Endodermal cell (in vitro differentiated cells): ENCODE results near the gene PCAT7. TPM values are rescaled to one million over a fixed set of nuclear protein-coding genes. Genes with fewer than 3 reads are reported as not detected.
"Not testable (repeated sequence)": the region's sequence is repeated elsewhere in the genome, so short reads cannot be mapped to it uniquely, and the experiment has no call there.

Experiments
- DNase-seq: peaks from one replicate; pipeline ENCODE4 v3.0.0-alpha.2; 2017
- H3K27ac ChIP-seq: 2 replicates; pipeline ENCODE4 v1.5.1; 2013; ENCODE audit warnings: mild to moderate bottlenecking, low read depth, low read length, moderate library complexity
- H3K27me3 ChIP-seq: 2 replicates; pipeline ENCODE4 v1.6.1; 2013; ENCODE audit warnings: mild to moderate bottlenecking, low read length, moderate library complexity; ENCODE audit not compliant: insufficient read depth, control insufficient read depth, poor library complexity, severe bottlenecking
- H3K36me3 ChIP-seq: 2 replicates; pipeline ENCODE4 v1.7.0; 2013; ENCODE audit warnings: mild to moderate bottlenecking, low read length, moderate library complexity; ENCODE audit not compliant: control insufficient read depth, insufficient read depth
- H3K4me1 ChIP-seq: one replicate; pipeline ENCODE4 v1.7.0; 2013; ENCODE audit warnings: low read length; ENCODE audit not compliant: control insufficient read depth, insufficient read depth
- H3K4me3 ChIP-seq: 2 replicates; pipeline ENCODE4 v1.5.1; 2013; ENCODE audit warnings: mild to moderate bottlenecking, low read length, moderate library complexity
- H3K9ac ChIP-seq: 2 replicates; pipeline ENCODE4 v1.6.1; 2013; ENCODE audit warnings: mild to moderate bottlenecking, low read length, moderate library complexity; ENCODE audit not compliant: poor library complexity, severe bottlenecking; ENCODE audit errors: extremely low read depth
- H3K9me3 ChIP-seq: 2 replicates; pipeline ENCODE4 v1.6.1; 2013; ENCODE audit warnings: mild to moderate bottlenecking, low read length, moderate library complexity; ENCODE audit not compliant: control insufficient read depth
- H3K27ac Mint-ChIP-seq: 2 replicates; pipeline ENCODE4 v1.8.0; 2020; ENCODE audit warnings: mixed read lengths
- H3K27me3 Mint-ChIP-seq: 2 replicates; pipeline ENCODE4 v1.8.0; 2021; ENCODE audit warnings: mild to moderate bottlenecking, mixed read lengths; ENCODE audit not compliant: insufficient read depth
- H3K36me3 Mint-ChIP-seq: 2 replicates; pipeline ENCODE4 v1.8.0; 2020; ENCODE audit warnings: low read depth, mixed read lengths
- H3K4me1 Mint-ChIP-seq: 2 replicates; pipeline ENCODE4 v1.8.0; 2020; ENCODE audit warnings: mixed read lengths
- H3K4me3 Mint-ChIP-seq: 2 replicates; pipeline ENCODE4 v1.8.0; 2020; ENCODE audit warnings: mild to moderate bottlenecking, moderate library complexity, mixed read lengths
- H3K9me3 Mint-ChIP-seq: 2 replicates; pipeline ENCODE4 v1.8.0; 2020; ENCODE audit warnings: mild to moderate bottlenecking, mixed read lengths
- CTCF ChIP-seq: fragments of 200-600 bp; sonication (generic); conservative IDR thresholded peaks from 2 replicates; pipeline ENCODE4 v1.5.0; 2021; ENCODE audit warnings: antibody characterized with exemption, mild to moderate bottlenecking
- WGBS, 2 experiments: methylation state at CpG; one replicate each; pipeline versions ENCODE4 v1.1.5 to v1.1.7; 2013; ENCODE audit warnings: missing lambda C conversion rate in 2 of 2, mixed read lengths in 1 of 2; ENCODE audit not compliant: insufficient coverage in 1 of 2, insufficient read length in 1 of 2; 5-methylcytosine and 5-hydroxymethylcytosine counted together
- long read RNA-seq, 4 experiments: library from polyadenylated mRNA in 2 of 4; library from RNA in 1 of 4; library from capped mRNA in 1 of 4; stranded (forward) in 3 of 4; unstranded in 1 of 4; transcript quantifications; one replicate each; pipeline ENCODE4 v2.0.0, GENCODE V29; 2020 to 2021; ENCODE audit warnings: inconsistent platforms in 1 of 4
- polyA plus RNA-seq, 2 experiments: library from polyadenylated mRNA; stranded (reverse); fragments of 50-300 nt; gene quantifications; one replicate each; pipeline ENCODE4 v1.2.3, GENCODE V29; 2013
- total RNA-seq, 2 donors: library from RNA; stranded (reverse); fragmentation: NEBNext Ultra II Directional in 1 of 2; extraction: Animal tissue kit (Norgen Biotek cat#: 25700) in 1 of 2; gene quantifications; 2 replicates in 1 of 2; 3 replicates in 1 of 2; pipeline ENCODE4 v1.2.1, GENCODE V29; 2021

PCAT7 gene
- 1 to 10 TPM; 4.2 to 7.3 TPM for total RNA-seq
- 3.9 TPM for polyA plus RNA-seq (2013, experiment 1 of 2)
- 2.7 TPM for polyA plus RNA-seq (2013, experiment 2 of 2)
- long read RNA-seq, experiment 1 = 0 reads
- long read RNA-seq, experiment 2, partial matches to known transcripts = 0 of 6 reads
- long read RNA-seq, experiment 2, other reads (novel, unspliced or antisense) = 5 of 6 reads
- long read RNA-seq, experiment 3, partial matches to known transcripts = 0 of 6 reads
- long read RNA-seq, experiment 3, other reads (novel, unspliced or antisense) = 3 of 6 reads
- long read RNA-seq, experiment 4, partial matches to known transcripts = 0 of 8 reads
- long read RNA-seq, experiment 4, other reads (novel, unspliced or antisense) = 4 of 8 reads

- Mint-ChIP-seq H3K27ac (no peak within 1 kb of the TSS), H3K27me3 (peaks cover 19% of the 10 kb centered on the region), H3K36me3 (peaks cover 37% of the 10 kb centered on the region), H3K4me1 (peaks cover 19% of the 10 kb centered on the region), H3K9me3 (peaks cover 15% of the 10 kb centered on the region), H3K4me3 (no peak within 1 kb of the TSS)
- peak; percentile 94 for DNase-seq
- Histone ChIP-seq H3K9ac (peak within 1 kb of the TSS; percentile 91), H3K4me3 (peak within 1 kb of the TSS; percentile 88), H3K27me3 (peaks cover 4% of the 10 kb centered on the region), H3K27ac (peak within 1 kb of the TSS; percentile 90), H3K4me1 (no peaks in the 10 kb centered on the region), H3K9me3 (peaks cover 15% of the 10 kb centered on the region), H3K36me3 (peaks cover 12% of the 10 kb centered on the region)
- peak; percentile 80 for TF ChIP-seq CTCF
- WGBS, 2 experiments = 17 to 48% methylated on average over 15 to 40 of the region's 40 CpGs
Measured at GRCh38 chr9:94554439-94555331, at the start of gene PCAT7. Gene PCAT7 (plus strand): TSS chr9:94555083.

- not testable (repeated sequence) for H3K27me3 Mint-ChIP-seq, H3K27me3 ChIP-seq, H3K27ac Mint-ChIP-seq, H3K4me1 Mint-ChIP-seq, H3K4me3 Mint-ChIP-seq, H3K4me1 ChIP-seq, H3K36me3 ChIP-seq, H3K27ac ChIP-seq, DNase-seq, H3K4me3 ChIP-seq, H3K9me3 ChIP-seq, H3K9me3 Mint-ChIP-seq, H3K9ac ChIP-seq, H3K36me3 Mint-ChIP-seq
- WGBS, 2 experiments = 94% methylated on average over 2 of the region's 4 CpGs; no CpG with 5 or more reads in 1 of the 2 experiments
Measured at GRCh38 chr9:94506370-94506769, 48.5 kb upstream of the PCAT7 start.

GRCh38 chr9:94507531-94508258 is 47.2 kb upstream of the PCAT7 start:
- H3K36me3 ChIP-seq = no peaks in the 10 kb centered on the region
- H3K9me3 ChIP-seq = no peaks in the 10 kb centered on the region
- Mint-ChIP-seq H3K36me3 (no peaks in the 10 kb centered on the region), H3K9me3 (no peaks in the 10 kb centered on the region), H3K27me3 (no peaks in the 10 kb centered on the region), H3K4me1 (no peaks in the 10 kb centered on the region), H3K27ac (no peak overlapping the region), H3K4me3 (no peak overlapping the region)
- DNase-seq = no peak
- H3K9ac ChIP-seq = no peak overlapping the region
- no peak overlapping the region for H3K4me3 ChIP-seq
- H3K27me3 ChIP-seq = no peaks in the 10 kb centered on the region
- TF ChIP-seq CTCF = no peak
- no peaks in the 10 kb centered on the region for H3K4me1 ChIP-seq
- no peak overlapping the region for H3K27ac ChIP-seq
- WGBS, 2 experiments = 89 to 98% methylated on average over 5 to 7 of the region's 7 CpGs
